ENCODE results near the gene ETFB.

GRCh38 chr19:51321799-51322198, 44.4 kb downstream of the ETFB start:
- TF ChIP-seq CHD1 (IDR thresholded peaks at IDR 0.05; ENCODE audit: low read depth, low read length) = no peak
- no peak for TF ChIP-seq FOS (IDR thresholded peaks at IDR 0.05; ENCODE audit: borderline replicate concordance, extremely low read depth, insufficient read length)
- no peak for TF ChIP-seq CTCF (IDR thresholded peaks at IDR 0.05 in 2 of 3, conservative IDR thresholded peaks at IDR 0.05 in 1 of 3; ENCODE audit: control insufficient read depth in 2 of 3, extremely low read depth in 1 of 3, insufficient read depth in 1 of 3, low read depth in 3 of 3, low read length in 3 of 3)
- TF ChIP-seq SIN3A (IDR thresholded peaks at IDR 0.05; ENCODE audit: low read depth, low read length) = no peak
- no peak for TF ChIP-seq POLR2A (IDR thresholded peaks at IDR 0.05; ENCODE audit: low read depth, low read length)
- no peak for TF ChIP-seq CHD4 (IDR thresholded peaks at IDR 0.05)
- no peak for TF ChIP-seq CBFB (IDR thresholded peaks at IDR 0.05; ENCODE audit: low read depth)
- TF ChIP-seq CEBPB (IDR thresholded peaks at IDR 0.05; ENCODE audit: borderline replicate concordance in 1 of 2, low read depth in 2 of 2, low read length in 2 of 2) = no peak
- TF ChIP-seq SPI1 (IDR thresholded peaks at IDR 0.05; ENCODE audit: borderline replicate concordance, insufficient read depth, low read depth, low read length) = no peak
- no peak for TF ChIP-seq RAD21 (IDR thresholded peaks at IDR 0.05; ENCODE audit: insufficient read depth, low read depth, low read length)
- no peak for TF ChIP-seq ZBED1 (IDR thresholded peaks at IDR 0.05; ENCODE audit: borderline replicate concordance)
- TF ChIP-seq HDAC6 (IDR thresholded peaks at IDR 0.05; ENCODE audit: unreplicated experiment) = no peak
- TF ChIP-seq IRF4 (IDR thresholded peaks at IDR 0.05; ENCODE audit: low read depth, low read length) = no peak
- TF ChIP-seq PBX3 (IDR thresholded peaks at IDR 0.05; ENCODE audit: insufficient replicate concordance, low read depth, low read length) = no peak
